GM19238 (cell line): ENCODE measurements around the gene FOXJ2.
"Not testable (repeated sequence)": the region's sequence is repeated elsewhere in the genome, so short reads cannot be mapped to it uniquely, and the experiment has no call there.

Source experiments
- DNase-seq: peaks from one replicate; pipeline ENCODE4 v3.0.0; 2011; ENCODE audit warnings: low spot score; ENCODE audit not compliant: insufficient read length

FOXJ2 gene

GRCh38 chr12:8028267-8028666 lies 4.2 kb upstream of the FOXJ2 start:
- no peak for DNase-seq

GRCh38 chr12:8030189-8030588 lies 2.3 kb upstream of the FOXJ2 start:
- DNase-seq: no peak

- DNase-seq: not testable (repeated sequence)
Measured at GRCh38 chr12:8031017-8031416, 1.5 kb upstream of the FOXJ2 start.

- DNase-seq: no peak
Measured at GRCh38 chr12:8031872-8032241, 659 bp upstream of the FOXJ2 start.

GRCh38 chr12:8033153-8034044 lies 883 bp downstream of the FOXJ2 start:
- peak; percentile 55 for DNase-seq

GRCh38 chr12:8034802-8035201 lies 2.3 kb downstream of the FOXJ2 start:
- no peak for DNase-seq

- DNase-seq: no peak
Measured at GRCh38 chr12:8035440-8036010, 3.0 kb downstream of the FOXJ2 start.

- DNase-seq: no peak
Measured at GRCh38 chr12:8036346-8036745, 3.8 kb downstream of the FOXJ2 start.

GRCh38 chr12:8037046-8037663 lies 4.6 kb downstream of the FOXJ2 start:
- peak; percentile 32 for DNase-seq

- no peak for DNase-seq
Measured at GRCh38 chr12:8037947-8038346, 5.4 kb downstream of the FOXJ2 start.

- peak; percentile 18 for DNase-seq
Measured at GRCh38 chr12:8038659-8039114, 6.2 kb downstream of the FOXJ2 start.

- no peak for DNase-seq
Measured at GRCh38 chr12:8040791-8041190, 8.3 kb downstream of the FOXJ2 start.

- DNase-seq: peak; percentile 64
Measured at GRCh38 chr12:8045952-8046944, 13.7 kb downstream of the FOXJ2 start.

GRCh38 chr12:8047842-8048241 lies 15.3 kb downstream of the FOXJ2 start:
- no peak for DNase-seq

GRCh38 chr12:8048906-8049305 lies 16.4 kb downstream of the FOXJ2 start:
- DNase-seq: no peak

GRCh38 chr12:8050600-8051250 lies 18.2 kb downstream of the FOXJ2 start:
- no peak for DNase-seq

- no peak for DNase-seq
Measured at GRCh38 chr12:8052679-8053078, 20.2 kb downstream of the FOXJ2 start.

GRCh38 chr12:8054816-8055215 lies 22.3 kb downstream of the FOXJ2 start:
- DNase-seq: no peak

GRCh38 chr12:8057306-8057705 lies 24.8 kb downstream of the FOXJ2 start:
- no peak for DNase-seq

GRCh38 chr12:8057839-8058238 lies 25.3 kb downstream of the FOXJ2 start:
- DNase-seq: no peak

- no peak for DNase-seq
Measured at GRCh38 chr12:8058506-8058905, 26.0 kb downstream of the FOXJ2 start.
